GM19023 (cell line): ENCODE results near the gene SLC8A1.

Experiments used
- ATAC-seq: cut with Tn5 transposase; IDR thresholded peaks from one replicate; pipeline ENCODE4 v1.9.1; 2021; ENCODE audit warnings: mild to moderate bottlenecking, moderate library complexity; ENCODE audit not compliant: unreplicated experiment

SLC8A1 gene

DNA sequence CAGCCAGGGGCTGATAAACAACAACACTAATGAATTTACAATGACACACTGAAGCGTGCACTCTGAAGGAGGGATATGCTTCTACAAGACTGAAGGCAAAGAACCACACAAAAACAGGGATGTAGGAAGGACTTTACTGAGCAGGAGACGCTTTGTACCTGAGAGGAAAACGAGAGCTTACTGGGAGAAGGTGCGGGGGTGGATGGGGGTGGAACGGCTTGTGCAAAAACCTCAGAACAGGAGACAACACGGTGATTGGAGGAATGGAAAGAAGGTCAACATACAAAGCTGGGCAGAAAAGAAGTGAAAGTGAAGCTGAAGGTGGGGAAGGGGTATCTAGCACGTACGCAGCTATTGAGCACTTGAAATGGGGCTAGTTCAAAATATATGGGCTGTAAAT lies 93.1 kb downstream of the SLC8A1 start:
- no peak for ATAC-seq

- no peak for ATAC-seq
These were observed 94.2 kb downstream of the SLC8A1 start for GRCh38 chr2:40357667-40358066.

GRCh38 chr2:40355451-40355850 lies 96.4 kb downstream of the SLC8A1 start:
- ATAC-seq, result no peak

GRCh38 chr2:40353231-40353630 lies 98.7 kb downstream of the SLC8A1 start:
- ATAC-seq, result no peak

DNA sequence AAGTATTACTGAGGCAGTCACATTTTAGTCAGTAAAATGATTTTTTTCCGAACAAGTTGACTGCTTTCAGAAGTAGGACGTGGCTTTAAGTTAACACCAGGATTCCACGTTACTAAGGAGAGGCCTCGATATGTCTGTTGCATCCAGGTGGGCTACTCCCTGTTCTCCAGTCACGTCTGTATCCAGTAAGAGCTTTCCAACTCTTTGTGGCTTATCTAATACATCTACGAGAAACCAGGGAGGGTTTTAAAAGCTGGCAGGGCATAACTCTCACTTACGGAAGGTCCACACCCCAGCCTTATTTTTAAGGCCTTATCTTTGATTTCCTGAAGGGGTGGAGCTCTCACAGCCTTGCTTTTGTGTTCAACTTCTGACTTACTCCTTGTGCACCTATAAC lies 99.2 kb downstream of the SLC8A1 start:
- no peak for ATAC-seq

GRCh38 chr2:40352041-40352702 lies 99.7 kb downstream of the SLC8A1 start:
- no peak for ATAC-seq

DNA sequence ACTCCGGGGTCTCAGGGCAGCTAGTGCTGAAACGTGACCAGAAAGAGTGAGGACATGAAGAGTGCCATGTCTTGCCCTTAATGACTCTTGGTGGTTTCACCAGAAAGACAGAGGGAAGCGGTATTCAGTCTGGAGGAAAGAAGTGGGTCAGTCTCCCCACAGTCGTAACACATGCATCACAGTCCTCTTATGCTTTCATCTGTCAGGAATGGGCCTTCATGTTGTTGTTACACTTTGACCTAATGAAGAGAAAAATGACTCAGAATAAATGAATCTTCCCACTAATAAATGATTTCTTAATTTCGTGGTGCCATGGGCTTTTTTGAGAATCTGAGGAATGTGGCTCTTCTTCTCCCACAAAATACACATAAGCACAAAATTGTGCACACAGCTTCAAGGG lies 103.2 kb downstream of the SLC8A1 start:
- ATAC-seq, result no peak

DNA sequence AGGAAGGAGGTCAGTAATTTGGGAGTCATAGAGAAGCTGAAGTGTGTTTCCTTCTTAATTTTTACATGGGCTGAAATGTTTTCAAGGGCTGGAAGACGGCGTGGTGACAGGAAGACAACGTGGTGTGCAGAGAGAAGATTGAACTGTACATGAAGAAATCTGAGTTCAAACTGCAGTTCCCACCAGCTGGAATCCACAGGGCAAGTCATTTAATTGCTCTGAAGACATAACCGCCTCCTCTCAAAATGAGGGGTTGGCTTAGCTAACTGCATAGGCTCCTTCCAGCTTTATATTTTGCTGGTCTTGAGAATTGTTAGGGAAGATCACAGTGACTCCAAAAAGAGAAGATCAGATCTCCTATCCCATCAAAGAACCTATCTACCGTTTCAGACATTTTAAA lies 103.9 kb downstream of the SLC8A1 start:
- ATAC-seq, result no peak

- ATAC-seq, result no peak
These were observed 105.1 kb downstream of the SLC8A1 start for GRCh38 chr2:40346535-40347354.

DNA sequence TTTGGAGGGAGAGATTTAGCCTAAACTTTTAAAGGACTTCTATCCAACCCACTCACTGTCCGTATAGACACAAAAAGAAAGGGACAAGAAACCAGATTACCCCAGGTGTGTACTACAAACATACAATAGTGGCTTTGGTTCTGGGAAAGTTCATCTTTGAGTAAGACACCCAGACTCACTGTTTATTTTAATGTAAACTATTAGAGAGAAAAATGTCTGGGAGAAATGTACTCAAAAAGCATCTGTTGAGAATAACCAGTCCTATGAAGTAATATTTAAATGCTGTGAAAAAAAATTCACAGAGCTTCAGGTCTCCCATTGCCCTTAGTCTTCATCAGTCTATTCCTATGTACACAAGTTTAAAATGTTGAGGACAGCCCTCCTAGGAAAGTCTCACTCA lies 107.5 kb downstream of the SLC8A1 start:
- no peak for ATAC-seq

GRCh38 chr2:40343902-40344301 lies 108.0 kb downstream of the SLC8A1 start:
- ATAC-seq, result no peak

DNA sequence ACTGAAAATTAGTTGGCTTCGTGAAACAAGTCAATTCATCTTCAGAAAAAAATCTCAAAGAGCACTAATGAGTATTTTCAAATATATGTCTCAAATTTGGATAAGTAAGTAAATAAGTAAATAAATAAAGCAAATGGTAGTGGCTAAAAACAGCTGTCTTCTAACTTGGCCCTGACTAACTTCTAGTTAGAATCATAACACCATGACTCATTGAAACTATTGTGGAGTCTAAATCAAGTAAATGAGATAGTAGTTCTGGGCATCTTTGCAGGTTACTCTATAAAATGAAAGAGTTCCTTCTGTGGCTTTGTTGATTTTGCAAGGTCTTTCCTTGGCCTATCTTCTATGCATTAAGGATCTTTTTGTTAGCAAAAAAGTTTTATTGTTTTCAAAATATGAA lies 110.7 kb downstream of the SLC8A1 start:
- no peak for ATAC-seq

GRCh38 chr2:40339026-40339425 lies 112.9 kb downstream of the SLC8A1 start:
- no peak for ATAC-seq

- no peak for ATAC-seq
These were observed 119.6 kb downstream of the SLC8A1 start for GRCh38 chr2:40332191-40332826.

GRCh38 chr2:40330096-40330495 lies 121.8 kb downstream of the SLC8A1 start:
- ATAC-seq, result no peak

DNA sequence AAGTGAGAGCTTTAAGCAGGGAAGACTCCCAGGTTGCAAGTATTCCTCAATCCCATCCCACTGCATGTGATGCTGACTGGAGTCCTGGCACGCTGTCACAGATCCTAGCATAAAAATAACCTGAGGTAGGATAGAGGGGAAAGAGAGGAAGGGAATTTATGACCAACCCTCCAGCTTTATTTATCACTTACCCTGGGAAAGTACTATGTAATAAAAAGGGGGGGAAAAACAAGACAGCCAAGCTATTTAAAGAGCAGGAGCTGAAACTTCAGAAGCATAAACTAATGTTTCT lies 122.2 kb downstream of the SLC8A1 start:
- ATAC-seq, result no peak

- ATAC-seq, result no peak
These were observed 126.8 kb downstream of the SLC8A1 start for GRCh38 chr2:40325116-40325515.

DNA sequence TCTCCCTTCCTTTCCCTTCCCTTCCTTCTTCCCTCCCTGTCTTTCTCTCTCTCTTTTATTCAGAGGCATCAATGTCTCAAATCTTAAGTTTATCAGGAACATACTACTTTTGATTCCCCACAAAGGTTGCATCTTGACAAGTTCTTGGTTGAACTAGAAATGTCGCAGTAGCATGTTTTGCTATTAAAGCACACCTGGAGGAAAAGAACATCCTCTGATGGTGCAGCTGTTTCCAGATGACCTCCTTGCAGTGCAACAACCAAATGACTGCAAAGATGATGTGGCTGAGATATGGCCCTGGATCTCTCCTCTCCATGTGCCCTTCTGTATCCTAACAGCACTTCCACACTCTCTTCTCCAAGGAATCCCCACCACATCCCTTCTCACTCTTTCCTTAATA lies 127.2 kb downstream of the SLC8A1 start:
- ATAC-seq, result no peak

- ATAC-seq, result no peak
These were observed 130.1 kb downstream of the SLC8A1 start for GRCh38 chr2:40321822-40322221.

DNA sequence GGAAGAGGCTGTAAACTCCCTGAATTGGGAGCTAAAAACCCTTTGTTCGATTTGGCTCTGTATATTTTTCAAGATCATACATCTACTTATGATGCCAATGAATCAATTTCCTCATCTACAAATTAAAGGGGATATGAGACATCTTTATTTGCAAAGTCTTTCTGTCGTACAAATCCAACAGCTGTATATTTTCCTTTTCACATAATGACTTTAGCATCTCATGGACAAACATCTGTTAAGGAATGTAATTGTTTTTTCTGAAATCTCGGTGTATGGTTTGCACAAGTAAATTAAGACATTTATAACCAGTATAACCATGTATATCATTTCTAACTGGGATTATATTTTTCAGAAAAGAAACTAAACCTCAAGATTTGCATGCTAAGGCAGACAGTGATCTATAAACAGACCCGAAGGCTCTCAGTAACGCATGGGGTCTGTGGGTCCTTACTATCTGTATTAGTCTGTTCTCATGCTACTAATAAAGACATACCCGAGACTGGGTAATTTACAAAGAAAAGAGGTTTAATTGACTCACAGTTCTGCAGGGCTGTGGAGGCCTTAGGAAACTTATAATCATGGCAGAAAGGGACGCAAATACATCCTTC lies 130.8 kb downstream of the SLC8A1 start:
- no peak for ATAC-seq

- ATAC-seq, result no peak
These were observed 133.0 kb downstream of the SLC8A1 start for GRCh38 chr2:40318921-40319320.

GRCh38 chr2:40317761-40318160 lies 134.1 kb downstream of the SLC8A1 start:
- ATAC-seq, result no peak
